GM12864 (cell line): ENCODE data around the gene EPHB4.

Experiments
- DNase-seq: peaks from one replicate; pipeline ENCODE4 v3.0.0-alpha.2; 2011; ENCODE audit warnings: low read depth
- H3K4me3 ChIP-seq: 2 replicates; pipeline ENCODE4 v1.5.1; 2011; ENCODE audit warnings: mild to moderate bottlenecking, low read depth, low read length, control low read depth
- TF ChIP-seq, protein P1 (sequence below): IDR thresholded peaks from 2 replicates; pipeline ENCODE4 v1.5.1; 2011; ENCODE audit warnings: low read depth, mild to moderate bottlenecking, moderate library complexity, low read length, control low read depth, inconsistent platforms; ENCODE audit errors: missing control alignments

EPHB4 gene

DNA sequence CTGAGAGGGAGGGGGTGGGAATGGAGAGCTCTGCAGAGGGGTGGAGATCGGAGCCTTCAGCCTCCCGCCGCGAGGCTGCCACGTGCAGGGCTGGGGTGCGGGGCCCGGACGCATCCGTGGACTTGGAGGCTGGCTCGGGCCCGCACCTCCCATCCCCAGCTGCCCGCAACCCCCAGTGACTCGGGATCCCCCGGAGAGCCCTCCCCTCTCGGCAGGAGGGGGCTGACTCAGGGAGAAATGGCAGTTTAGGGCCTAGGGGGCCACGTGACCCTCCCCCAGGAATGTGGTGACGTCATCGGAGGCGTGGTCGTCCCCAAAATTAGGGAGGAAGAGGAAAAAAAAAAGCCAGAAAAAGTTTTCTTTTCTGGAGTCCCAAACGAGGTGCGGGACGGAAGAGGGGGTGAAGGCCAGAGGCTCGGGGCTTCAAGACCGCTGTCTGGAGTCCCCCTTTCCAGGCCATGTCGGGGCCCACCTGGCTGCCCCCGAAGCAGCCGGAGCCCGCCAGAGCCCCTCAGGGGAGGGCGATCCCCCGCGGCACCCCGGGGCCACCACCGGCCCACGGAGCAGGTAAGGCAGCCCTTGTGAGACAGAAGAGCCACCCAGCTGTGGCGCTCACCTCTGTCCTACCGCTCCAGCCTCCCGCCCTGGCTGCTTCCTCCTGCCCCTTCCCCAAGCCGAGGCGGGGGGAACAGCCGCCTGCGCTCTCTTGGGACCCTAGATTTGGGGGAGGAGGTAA lies 39.9 kb upstream of the EPHB4 start, which contains the start of gene TRIP6:
TRIP6 (plus strand) TSS at position 348 of the 736 bp plus-strand sequence; CDS start at position 459, 111 bp downstream.
- peak within 1 kb of the TSS; percentile 81 for H3K4me3 ChIP-seq
- no peak for DNase-seq
- TF ChIP-seq, protein P1, sequence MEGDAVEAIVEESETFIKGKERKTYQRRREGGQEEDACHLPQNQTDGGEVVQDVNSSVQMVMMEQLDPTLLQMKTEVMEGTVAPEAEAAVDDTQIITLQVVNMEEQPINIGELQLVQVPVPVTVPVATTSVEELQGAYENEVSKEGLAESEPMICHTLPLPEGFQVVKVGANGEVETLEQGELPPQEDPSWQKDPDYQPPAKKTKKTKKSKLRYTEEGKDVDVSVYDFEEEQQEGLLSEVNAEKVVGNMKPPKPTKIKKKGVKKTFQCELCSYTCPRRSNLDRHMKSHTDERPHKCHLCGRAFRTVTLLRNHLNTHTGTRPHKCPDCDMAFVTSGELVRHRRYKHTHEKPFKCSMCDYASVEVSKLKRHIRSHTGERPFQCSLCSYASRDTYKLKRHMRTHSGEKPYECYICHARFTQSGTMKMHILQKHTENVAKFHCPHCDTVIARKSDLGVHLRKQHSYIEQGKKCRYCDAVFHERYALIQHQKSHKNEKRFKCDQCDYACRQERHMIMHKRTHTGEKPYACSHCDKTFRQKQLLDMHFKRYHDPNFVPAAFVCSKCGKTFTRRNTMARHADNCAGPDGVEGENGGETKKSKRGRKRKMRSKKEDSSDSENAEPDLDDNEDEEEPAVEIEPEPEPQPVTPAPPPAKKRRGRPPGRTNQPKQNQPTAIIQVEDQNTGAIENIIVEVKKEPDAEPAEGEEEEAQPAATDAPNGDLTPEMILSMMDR = no peak

DNA sequence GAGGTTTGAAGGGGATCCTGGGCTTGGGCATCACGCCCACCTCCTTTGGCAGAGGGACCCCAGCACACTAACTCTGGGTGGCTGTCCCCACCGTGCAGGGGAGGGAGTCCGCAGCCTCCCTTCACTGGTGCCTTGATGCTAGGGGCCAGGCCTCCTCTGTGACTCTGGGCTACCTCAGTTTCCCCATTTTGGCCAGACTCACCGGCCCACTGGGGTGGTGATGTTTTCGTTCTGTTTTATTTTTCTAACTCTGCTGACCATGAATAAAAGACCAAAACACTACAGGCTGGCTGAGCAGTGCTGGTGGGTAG lies 39.4 kb upstream of the EPHB4 start:
- no peak for DNase-seq
- TF ChIP-seq, protein P1 = no peak
- H3K4me3 ChIP-seq = peak overlapping the region; percentile 81

DNA sequence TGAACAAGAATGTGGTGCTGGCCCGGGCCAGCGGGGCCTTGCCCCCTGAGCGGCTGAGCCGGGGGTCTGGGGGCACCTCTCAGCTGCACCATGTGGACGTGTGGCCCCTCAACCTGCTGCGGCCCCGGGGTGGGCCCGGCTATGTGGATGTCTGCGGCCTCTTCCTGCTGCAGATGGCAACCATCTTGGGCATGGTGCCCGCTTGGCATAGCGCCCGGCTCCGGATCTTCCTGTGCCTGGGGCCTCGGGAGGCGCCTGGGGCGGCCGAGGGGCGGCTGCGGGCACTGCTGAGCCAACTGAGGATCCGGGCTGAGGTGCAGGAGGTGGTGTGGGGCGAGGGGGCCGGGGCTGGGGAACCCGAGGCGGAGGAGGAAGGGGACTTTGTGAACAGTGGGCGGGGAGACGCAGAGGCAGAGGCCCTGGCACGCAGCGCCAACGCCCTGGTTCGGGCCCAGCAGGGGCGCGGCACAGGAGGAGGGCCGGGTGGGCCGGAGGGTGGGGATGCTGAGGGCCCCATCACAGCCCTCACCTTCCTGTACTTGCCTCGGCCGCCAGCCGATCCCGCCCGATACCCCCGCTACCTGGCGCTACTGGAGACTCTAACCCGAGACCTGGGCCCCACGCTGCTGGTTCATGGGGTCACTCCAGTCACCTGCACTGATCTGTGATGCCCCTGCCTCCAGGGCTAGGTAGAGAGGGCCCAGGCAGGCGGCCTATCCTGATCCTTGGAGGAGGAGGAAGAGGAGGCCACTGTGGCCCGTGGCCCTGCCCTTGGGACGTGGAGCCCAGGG lies 38.8 kb upstream of the EPHB4 start:
- TF ChIP-seq, protein P1 = no peak
- no peak overlapping the region for H3K4me3 ChIP-seq
- DNase-seq = no peak

DNA sequence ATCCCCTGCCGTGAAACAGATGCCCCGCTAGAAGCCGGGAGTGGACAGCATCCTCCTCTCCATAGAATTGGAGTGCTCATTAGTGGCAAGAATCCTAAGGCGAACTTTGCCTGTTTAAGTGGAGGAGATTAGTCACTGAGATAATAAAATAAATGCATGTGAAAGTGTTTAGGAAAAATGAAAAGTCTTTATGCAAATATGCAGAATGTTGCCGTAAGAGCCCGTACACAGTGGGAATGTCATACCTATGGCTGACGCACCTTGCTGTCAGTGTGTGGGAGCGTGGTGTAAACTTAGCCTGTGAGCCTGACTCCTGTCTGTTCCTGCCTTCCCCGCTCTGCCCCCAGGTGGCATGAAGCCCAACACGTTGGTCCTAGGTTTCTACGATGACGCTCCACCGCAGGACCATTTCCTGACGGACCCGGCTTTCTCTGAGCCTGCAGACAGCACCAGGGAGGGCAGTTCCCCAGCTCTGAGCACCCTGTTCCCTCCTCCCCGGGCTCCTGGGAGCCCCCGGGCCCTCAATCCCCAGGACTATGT lies 38.1 kb upstream of the EPHB4 start:
- no peak for DNase-seq
- TF ChIP-seq, protein P1 = no peak

DNA sequence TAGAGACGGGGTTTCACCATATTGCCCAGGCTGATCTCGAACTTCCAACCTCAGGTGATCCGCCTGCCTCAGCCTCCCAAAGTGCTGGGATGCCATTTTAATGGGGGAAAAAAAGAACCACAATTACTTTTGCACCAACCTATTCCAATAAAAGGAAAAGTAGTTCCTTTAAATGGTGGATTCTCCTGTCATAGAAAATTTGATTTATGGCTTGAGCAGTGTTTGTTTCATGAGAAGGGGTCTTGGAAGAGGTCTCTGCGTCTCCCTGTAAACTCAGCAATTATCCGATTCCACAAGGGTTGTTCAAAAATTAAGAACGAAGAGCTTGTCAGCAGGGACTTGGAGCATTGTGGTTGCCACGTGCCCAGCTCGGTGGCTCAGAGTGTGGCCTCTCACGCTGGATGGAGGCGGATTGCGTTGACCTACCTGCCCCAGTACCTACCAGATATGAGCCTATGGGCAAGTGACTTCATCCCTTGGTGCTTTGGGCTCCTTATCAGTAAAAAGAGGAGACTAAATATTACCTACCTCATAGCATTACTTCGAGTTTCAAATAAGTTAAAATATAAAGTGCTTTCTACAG lies 37.0 kb upstream of the EPHB4 start:
- TF ChIP-seq, protein P1 = no peak
- no peak for DNase-seq
- H3K4me3 ChIP-seq = no peak overlapping the region

More for the DNA sequence above, 38.1 kb upstream of the EPHB4 start:
- H3K4me3 ChIP-seq = no peak overlapping the region

DNA sequence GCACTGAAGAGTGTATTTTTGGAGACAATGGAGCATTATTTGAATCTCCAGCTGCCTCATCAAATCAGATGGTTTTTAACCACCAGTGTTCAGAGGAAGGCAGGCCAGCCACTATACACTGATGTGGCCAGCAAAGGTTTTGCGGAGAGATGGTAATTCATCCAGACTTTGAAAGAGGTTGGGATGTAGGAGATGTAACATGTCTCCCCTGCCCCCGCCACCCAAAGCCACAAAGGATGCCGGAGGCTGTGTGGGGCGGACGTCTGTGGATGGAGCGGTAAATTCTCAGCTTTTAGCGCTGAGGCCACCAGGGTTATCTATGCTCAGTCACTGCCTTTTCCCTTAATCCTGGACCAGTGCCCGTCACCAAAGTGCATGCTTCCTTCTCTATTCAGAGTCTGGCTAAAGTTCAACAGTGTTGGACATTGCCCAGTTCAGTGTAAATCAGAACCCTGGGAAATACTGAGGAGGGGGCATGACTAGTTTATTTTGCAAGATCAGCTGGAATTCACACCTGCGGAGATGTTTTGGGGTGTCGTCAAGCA lies 36.2 kb upstream of the EPHB4 start:
- DNase-seq = no peak
- no peak overlapping the region for H3K4me3 ChIP-seq
- TF ChIP-seq, protein P1 = no peak
